Right renal pelvis (tissue), 4 donors: ENCODE results near the gene DBT. TPM values are rescaled to one million over a fixed set of nuclear protein-coding genes. Genes with fewer than 3 reads are reported as not detected.

ENCODE experiments used
- polyA plus RNA-seq, 4 donors: library from polyadenylated mRNA; unstranded; fragments of 120-200 nt; gene quantifications; one replicate each; pipeline ENCODE4 v1.2.1, GENCODE V29; 2013; ENCODE audit not compliant: insufficient read length in 4 of 4

The DBT gene
- polyA plus RNA-seq, 4 donors, result 24.0 to 32.6 (median 26.7) TPM

Other genes starting within 250 kb of the DBT start
- 10 to 100 TPM in 2 of 4 donors, 1 to 10 TPM in 2; 7.5 to 10.8 (median 10.0) TPM for gene SASS6, start 116.9 kb downstream of the DBT start, polyA plus RNA-seq
- gene TRMT13, start 116.7 kb downstream of the DBT start, polyA plus RNA-seq, result 10 to 100 TPM; 28.6 to 39.2 (median 34.6) TPM
- gene LRRC39, start 71.6 kb downstream of the DBT start, polyA plus RNA-seq, result 1 to 10 TPM; 1.7 to 3.8 (median 2.5) TPM
- gene RTCA, start 16.4 kb upstream of the DBT start, polyA plus RNA-seq, result 10 to 100 TPM; 33.2 to 36.6 (median 34.8) TPM
- gene CDC14A, start 102.7 kb upstream of the DBT start, polyA plus RNA-seq, result 10 to 100 TPM; 29.4 to 34.7 (median 32.5) TPM